ENCODE results near the gene AHNAK. TPM values are rescaled to one million over a fixed set of nuclear protein-coding genes. Genes with fewer than 3 reads are reported as not detected.
A peak's percentile ranks its signal among the peaks of the same experiment; 100 is the strongest.

AHNAK gene
- total RNA-seq, 2 donors from 2014 or later = 329 to 404 TPM

DNA sequence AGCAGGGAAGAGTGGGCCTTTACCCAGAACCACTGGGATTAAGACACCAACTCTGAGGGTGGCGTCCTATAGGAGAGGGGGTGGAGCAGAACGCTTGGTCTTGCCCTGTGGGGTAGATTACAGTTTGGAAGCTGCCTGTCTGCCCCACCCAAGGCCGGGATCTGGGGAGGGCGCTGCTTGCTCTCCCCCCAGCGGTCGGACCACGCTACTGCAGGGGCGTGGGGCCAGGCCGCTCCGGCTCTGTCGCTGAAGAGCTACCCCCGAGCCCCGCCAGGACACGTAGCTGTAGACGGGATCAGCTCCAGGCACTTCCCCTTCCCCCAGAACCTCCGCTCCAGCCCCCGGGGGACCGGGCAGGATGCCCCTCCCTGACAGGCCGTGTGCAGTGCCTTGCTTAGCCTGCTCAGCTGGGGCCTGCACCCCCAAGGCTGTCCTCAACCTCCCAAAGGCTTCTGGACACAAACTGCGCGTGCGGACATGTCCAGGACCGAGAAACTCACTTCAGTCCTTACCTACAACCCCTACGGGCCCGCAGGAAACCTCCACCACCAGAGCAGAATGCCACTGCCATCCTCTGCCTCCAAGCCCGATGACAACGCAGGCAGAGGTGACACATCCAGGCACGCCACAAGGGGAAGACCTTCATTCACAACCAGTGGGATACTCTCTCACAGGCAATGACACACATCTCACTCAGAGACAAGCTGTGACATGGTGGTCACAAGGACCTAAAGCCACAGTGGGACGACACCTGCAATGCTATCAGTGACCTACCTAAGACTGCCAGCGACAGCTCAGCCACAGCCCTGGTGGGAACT, 3.6 kb downstream of the AHNAK start:
- ATAC-seq (peak; percentile 32), DNase-seq (peak; percentile 88)
- intact Hi-C loops (cut with DNase I) = loop anchor here (5.0 to 10.0 kb wide), 4 partner anchors 36 to 148 kb away; no protein-coding TSS in a partner anchor

DNA sequence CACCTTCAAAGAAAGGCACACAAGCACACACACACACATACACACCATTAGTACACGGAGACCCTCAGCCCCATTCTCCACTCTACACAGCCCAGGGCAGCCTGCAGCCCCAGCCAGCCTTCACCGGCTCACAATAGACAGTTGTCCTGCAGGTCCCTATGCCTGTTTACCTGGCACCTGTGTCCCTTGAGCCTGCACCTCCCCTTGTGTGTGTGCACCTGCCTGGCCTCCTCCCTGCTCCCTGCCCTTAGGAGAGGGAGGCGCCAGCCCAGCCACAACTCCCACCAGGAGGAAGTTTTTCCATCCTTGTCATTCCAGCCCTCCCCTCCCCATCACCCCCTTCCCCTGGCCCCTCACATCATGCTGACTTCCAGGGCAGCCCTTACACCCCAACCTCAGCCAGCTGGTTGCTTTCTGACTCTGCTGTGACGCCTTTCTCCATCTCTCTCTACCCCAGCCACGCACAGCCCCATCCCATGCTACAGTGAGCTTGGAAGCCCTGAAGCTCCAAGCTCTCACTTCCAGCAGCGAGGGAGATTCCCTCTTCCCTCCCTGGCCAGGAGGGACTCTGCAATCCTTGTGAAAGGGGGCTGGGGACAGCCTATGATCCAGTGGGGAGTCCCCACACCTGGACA, 4.4 kb downstream of the AHNAK start:
- intact Hi-C loops (cut with DNase I) = loop anchor here (5.0 to 10.0 kb wide), 4 partner anchors 35 to 147 kb away; no protein-coding TSS in a partner anchor
- DNase-seq = no peak
- no peak for ATAC-seq

GRCh38 chr11:62540804-62541701, 5.6 kb downstream of the AHNAK start:
- intact Hi-C loops (cut with DNase I) = loop anchor here (5.0 to 10.0 kb wide), 4 partner anchors 34 to 146 kb away; no protein-coding TSS in a partner anchor
- DNase-seq (peak; percentile 47), ATAC-seq (no peak)

DNA sequence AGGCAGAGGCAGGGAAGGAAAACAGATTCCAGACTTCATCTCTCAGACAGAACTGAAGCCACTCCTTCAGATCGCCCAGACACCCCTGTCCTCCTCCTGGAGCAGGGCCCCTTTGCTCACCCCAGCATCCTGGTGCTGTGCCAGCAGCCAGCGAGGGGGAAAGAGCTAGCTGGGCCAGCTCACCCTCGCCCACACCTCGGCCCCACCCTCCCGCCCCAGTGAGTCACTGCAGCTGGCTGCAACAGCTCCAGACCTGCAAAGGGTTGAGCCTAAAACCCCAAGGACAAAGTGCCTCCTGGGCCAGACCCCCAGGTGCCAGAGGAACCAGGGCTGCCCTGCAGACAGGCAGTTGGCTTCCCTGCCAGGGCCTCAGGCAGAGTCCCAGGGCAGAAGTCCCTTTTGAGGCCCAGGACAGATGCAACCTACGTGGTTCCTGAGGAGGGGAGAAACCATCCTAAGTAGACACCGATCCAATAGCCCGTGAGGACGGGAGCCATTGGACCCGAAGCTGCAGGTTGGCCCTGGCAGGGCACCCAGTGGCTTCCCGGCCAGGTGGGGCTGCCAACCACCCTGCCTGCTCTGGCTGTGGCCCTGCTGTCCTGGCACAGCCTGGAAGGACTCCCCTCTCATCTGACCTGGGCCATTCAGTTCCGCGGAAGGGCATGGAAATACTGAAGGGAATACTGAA, 7.2 kb downstream of the AHNAK start:
- DNase-seq (peak; percentile 81), ATAC-seq (peak; percentile 12 to 66)
- intact Hi-C loops (cut with DNase I) = no loop called here

GRCh38 chr11:62538470-62539237, 8.0 kb downstream of the AHNAK start:
- DNase-seq (no peak), ATAC-seq (no peak)
- intact Hi-C loops (cut with DNase I) = no loop called here

DNA sequence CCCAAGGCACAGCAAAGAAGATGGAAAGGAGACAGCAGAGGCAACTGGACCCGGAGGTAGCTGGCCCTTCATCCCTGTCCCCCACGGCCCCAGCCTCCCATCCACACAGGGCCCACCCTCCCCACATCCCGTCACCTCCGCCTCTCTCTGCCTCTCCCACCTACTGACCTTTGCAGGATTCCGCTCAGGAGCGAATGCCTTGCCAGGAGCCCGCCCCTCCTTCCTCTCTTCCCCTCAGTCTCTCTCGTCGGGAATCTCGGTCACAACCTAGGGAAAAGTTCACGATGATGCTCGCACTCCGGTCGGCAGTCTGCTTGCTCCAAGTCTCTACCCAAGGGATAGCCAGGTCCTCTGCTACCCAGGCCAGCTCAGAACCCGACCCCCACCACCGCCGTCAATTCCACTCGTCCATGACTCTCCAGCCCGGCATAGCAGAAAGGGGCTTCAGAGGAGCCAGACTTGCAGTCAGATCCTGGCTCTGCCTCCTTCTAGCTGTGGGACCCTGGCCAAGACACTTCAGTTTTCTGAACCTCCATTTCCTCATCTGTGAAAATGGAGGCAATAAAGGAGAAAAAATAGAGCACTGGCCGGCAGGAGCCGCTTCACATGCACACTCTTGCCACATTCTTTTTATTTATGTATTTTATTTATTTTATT, 10.2 kb downstream of the AHNAK start:
- DNase-seq (no peak), ATAC-seq (no peak)
- intact Hi-C loops (cut with DNase I) = no loop called here

DNA sequence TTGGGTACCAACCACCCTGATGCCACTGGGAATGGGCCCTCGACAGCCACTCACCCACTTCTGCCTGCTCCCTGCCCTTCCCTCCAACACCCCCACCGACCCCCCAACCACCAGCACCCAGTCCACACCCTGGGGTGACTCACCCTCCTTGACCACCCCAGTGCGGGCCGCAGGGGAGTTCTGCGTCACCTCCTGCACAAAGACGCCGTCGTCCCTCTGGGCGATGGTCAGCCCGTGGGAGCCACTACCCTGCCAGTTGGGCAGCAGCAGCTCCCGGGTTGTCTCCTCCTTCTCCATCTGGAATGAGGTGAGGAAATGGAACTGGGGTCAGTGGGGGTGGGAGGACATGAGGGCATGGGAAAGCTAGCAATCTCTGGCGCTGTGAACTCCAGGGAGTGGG, 10.8 kb downstream of the AHNAK start:
- no peak for DNase-seq
- no peak for ATAC-seq
- intact Hi-C loops (cut with DNase I) = no loop called here

DNA sequence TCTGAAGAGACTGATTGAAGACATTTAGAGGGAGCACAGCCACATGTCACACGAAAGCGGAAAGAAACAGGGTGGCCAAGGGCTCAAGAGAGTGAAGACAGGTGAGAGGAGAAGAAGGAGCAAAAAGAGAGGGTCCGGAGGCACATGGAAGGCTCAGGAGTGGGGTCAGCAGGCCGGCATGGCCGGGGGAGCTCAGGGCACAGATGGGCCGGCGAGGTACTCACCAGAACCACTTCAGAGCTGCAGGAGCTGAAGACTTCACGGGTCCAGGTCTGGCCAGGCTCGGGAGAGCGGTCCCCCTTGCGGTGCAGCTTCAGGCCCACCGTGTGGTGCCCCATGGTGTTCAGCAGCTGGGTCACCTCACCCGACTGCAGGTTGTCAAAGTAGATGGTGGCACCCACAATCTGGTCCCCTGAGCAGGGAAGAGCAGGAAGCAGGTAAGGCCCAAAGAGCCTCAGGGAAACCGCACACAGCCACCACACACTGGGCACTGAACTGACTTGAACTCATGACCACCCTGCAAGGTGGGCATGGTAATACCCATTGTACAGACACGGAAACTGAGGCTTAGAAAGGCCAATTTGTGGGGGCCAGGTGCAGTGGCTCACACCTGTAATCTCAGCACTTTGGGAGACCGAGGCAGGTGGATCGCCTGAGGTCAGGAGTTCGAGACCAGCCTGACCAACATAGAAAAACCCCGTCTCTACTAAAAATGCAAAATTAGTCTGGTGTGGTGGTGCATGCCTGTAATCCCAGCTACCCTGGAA, 11.6 kb downstream of the AHNAK start:
- DNase-seq = no peak
- intact Hi-C loops (cut with DNase I) = no loop called here
- ATAC-seq = no peak

- no peak for DNase-seq
- intact Hi-C loops (cut with DNase I) = no loop called here
- ATAC-seq = no peak
Observed at GRCh38 chr11:62532096-62532495, 14.5 kb downstream of the AHNAK start.

DNA sequence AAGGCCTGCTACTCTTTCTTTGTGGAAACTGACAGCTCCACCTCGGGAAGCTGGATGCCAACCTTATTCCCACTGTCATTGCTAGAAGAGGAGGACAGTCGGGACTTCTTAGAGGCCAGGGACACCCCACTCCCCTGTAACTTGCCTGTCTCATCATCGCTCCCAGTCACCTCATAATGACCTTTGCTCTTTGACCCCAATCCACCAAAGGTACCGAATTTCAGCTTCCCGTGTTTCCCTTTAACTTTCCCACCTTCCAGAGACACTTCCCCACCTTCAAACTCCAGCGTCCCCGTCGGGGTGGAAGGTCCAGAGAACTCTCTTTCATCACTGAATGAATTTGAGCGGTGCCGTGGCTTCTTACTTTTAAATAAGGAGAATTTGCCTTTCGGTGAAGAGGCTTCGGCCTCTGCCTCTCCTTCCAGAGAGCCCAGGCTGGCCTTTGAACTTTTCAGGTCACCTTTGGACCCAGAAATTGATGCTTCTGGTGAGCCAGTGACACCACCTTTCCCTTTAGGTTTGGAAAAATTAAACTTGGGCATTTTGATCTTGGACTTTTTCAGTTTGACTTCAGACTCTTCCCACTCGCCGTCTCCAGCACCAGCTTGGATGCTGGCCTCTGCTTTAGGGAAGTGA, 29.8 kb downstream of the AHNAK start:
- intact Hi-C loops (cut with DNase I) = no loop called here
- ATAC-seq (no peak), DNase-seq (no peak)

DNA sequence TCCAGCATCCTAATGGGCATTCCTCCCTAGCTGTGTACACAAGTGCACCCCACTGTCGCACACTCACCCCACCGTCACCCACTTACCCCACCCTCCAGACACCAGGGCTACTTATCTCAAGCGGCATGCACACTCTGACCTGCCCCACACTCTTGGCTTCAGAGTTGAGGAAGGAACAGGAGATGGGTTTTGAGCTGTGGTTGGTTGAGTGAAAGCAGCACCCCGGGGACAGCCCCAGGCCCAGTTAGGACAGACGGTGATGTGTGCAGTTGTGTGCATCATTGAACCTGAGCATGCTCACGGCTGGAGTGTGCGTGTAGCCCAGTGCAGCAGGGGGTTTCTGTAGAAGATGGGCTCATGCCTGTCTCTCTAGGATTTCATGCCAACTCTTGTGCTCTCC, 32.5 kb downstream of the AHNAK start:
- no peak for ATAC-seq

GRCh38 chr11:62513626-62514025, 33.0 kb downstream of the AHNAK start:
- intact Hi-C loops (cut with DNase I) = no loop called here
- ATAC-seq = no peak
- no peak for DNase-seq

More for the DNA sequence above, 32.5 kb downstream of the AHNAK start:
- DNase-seq = no peak
- intact Hi-C loops (cut with DNase I) = no loop called here

DNA sequence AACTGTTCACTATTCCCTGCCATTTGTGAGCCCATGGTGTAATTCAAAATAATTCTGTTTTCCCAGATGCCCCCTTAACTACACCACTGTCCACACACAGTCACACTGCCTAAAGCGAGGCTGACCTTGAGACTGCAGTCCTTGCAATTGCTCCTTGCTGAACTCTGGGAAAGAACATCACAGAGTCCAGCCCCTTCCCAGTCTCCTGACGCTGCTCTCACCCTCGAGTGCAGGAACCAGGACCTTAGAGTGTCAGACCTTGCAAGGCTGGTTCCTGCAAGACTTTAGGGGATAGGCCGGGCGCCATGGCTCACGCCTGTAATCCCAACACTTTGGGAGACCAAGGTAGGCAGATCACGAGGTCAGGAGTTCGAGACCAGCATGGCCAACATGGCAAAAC, 33.6 kb downstream of the AHNAK start:
- intact Hi-C loops (cut with DNase I) = no loop called here
- no peak for DNase-seq
- no peak for ATAC-seq

GRCh38 chr11:62508336-62509058, 38.1 kb downstream of the AHNAK start:
- peak; percentile 79 for DNase-seq
- intact Hi-C loops (cut with DNase I) = loop anchor here in 1 of 2 donors (5.0 kb wide), 1 partner anchor 34 kb away; no protein-coding TSS in a partner anchor
- ATAC-seq = peak; percentile 86 to 88

- intact Hi-C loops (cut with DNase I) = loop anchor here in 1 of 2 donors (5.0 kb wide), 1 partner anchor 35 kb away; no protein-coding TSS in a partner anchor
- DNase-seq (no peak), ATAC-seq (no peak)
Observed at GRCh38 chr11:62507125-62507422, 39.5 kb downstream of the AHNAK start.
